Panc1 (cell line): ENCODE data around the gene NBEAL2. TPM values are rescaled to one million over a fixed set of nuclear protein-coding genes. Genes with fewer than 3 reads are reported as not detected.
"Not testable (repeated sequence)": the region's sequence is repeated elsewhere in the genome, so short reads cannot be mapped to it uniquely, and the experiment has no call there.

Experiments
- ATAC-seq: fragments of 200-7000 bp; cut with Tn5 transposase; 2 replicates; pipeline ENCODE4 v1.9.1; 2020; ENCODE audit warnings: mild to moderate bottlenecking, moderate library complexity
- BruUV-seq: library from RNA; stranded (reverse); fragments of 400-500 nt; replicated peaks from 2 replicates; lab custom pipeline; 2021; lab: Mats Ljungman, UMichigan
- CTCF ChIA-PET: fragments of 300-600 bp; sonication (Branson Sonifier 250); formaldehyde crosslinking; loops from one replicate; lab custom pipeline; 2022; ENCODE audit warnings: antibody characterized with exemption; lab: Charles Lee
- POLR2A ChIA-PET: fragments of 300-600 bp; sonication (Branson Sonifier 250); formaldehyde crosslinking; loops from one replicate; lab custom pipeline; 2022; ENCODE audit warnings: antibody characterized with exemption; lab: Charles Lee
- DNase-seq: peaks from one replicate; pipeline ENCODE4 v3.0.0-alpha.2; 2010; ENCODE audit warnings: low read depth, low spot score
- H3K27ac ChIP-seq: 2 replicates; pipeline ENCODE4 v1.5.1; 2011; ENCODE audit warnings: mild to moderate bottlenecking, low read length, inconsistent platforms
- H3K27me3 ChIP-seq: fragments of 200-500 bp; sonication (Bioruptor generic); 2 replicates; pipeline ENCODE4 v1.6.0; 2014; ENCODE audit warnings: low read length, inconsistent platforms; ENCODE audit not compliant: control insufficient read depth, insufficient read depth
- H3K36me3 ChIP-seq: fragments of 200-500 bp; sonication (Bioruptor generic); 2 replicates; pipeline ENCODE4 v1.5.1; 2014; ENCODE audit warnings: inconsistent platforms, mild to moderate bottlenecking, low read length, moderate library complexity; ENCODE audit not compliant: control insufficient read depth, insufficient read depth
- H3K4me1 ChIP-seq: 2 replicates; pipeline ENCODE4 v1.5.1; 2011; ENCODE audit warnings: inconsistent platforms, mild to moderate bottlenecking, low read length, moderate library complexity; ENCODE audit not compliant: control insufficient read depth, insufficient read depth
- H3K4me3 ChIP-seq, 2 experiments: 2 replicates each; pipeline ENCODE4 v1.5.1; 2011 to 2012; ENCODE audit warnings: low read depth in 2 of 2, low read length in 2 of 2, mild to moderate bottlenecking in 2 of 2, inconsistent platforms in 1 of 2, moderate library complexity in 1 of 2
- H3K9me3 ChIP-seq: fragments of 200-500 bp; sonication (Bioruptor generic); 2 replicates; pipeline ENCODE4 v1.5.1; 2014; ENCODE audit warnings: low read depth, mild to moderate bottlenecking, inconsistent platforms, low read length, moderate library complexity; ENCODE audit not compliant: control insufficient read depth, insufficient read depth
- POLR2AphosphoS5 ChIP-seq: IDR thresholded peaks from 2 replicates; pipeline ENCODE4 v1.6.1; 2012; ENCODE audit warnings: mild to moderate bottlenecking, low read depth, low read length, moderate library complexity
- TCF7L2 ChIP-seq: IDR thresholded peaks from 2 replicates; pipeline ENCODE4 v1.6.1; 2011; ENCODE audit warnings: mild to moderate bottlenecking, low read depth, low read length, inconsistent platforms
- in situ Hi-C: cut with HindIII; loops from 2 replicates; pipeline ENCODE4 v1.10.0; 2016; ENCODE audit warnings: low sequenced_read_pairs, low pct_unique_long_range_greater_than_20kb
- intact Hi-C: fragments of 100-400 bp; cut with micrococcal nuclease; formaldehyde crosslinking; loops from one replicate; pipeline ENCODE4 v1.10.0; 2022; ENCODE audit not compliant: unreplicated experiment
- total RNA-seq: library from RNA; stranded (reverse); gene quantifications from one replicate; pipeline ENCODE4 v1.2.1, GENCODE V29; 2021; ENCODE audit not compliant: unreplicated experiment
- TF ChIP-seq, protein P1 (sequence below), 2 experiments: IDR thresholded peaks; 2 replicates each; pipeline ENCODE4 v1.6.1; 2011 to 2012; ENCODE audit warnings: low read depth in 2 of 2, control low read depth in 1 of 2, low read length in 1 of 2, mild to moderate bottlenecking in 1 of 2, moderate library complexity in 1 of 2; ENCODE audit not compliant: insufficient read depth in 1 of 2
- TF ChIP-seq, protein P2 (sequence below): fragments of 450-650 bp; IDR thresholded peaks from 2 replicates; pipeline ENCODE4 v1.5.1; 2017; ENCODE audit warnings: mild to moderate bottlenecking

Gene NBEAL2
- total RNA-seq, 1 experiment from 2014 or later: 38.8 TPM

DNA sequence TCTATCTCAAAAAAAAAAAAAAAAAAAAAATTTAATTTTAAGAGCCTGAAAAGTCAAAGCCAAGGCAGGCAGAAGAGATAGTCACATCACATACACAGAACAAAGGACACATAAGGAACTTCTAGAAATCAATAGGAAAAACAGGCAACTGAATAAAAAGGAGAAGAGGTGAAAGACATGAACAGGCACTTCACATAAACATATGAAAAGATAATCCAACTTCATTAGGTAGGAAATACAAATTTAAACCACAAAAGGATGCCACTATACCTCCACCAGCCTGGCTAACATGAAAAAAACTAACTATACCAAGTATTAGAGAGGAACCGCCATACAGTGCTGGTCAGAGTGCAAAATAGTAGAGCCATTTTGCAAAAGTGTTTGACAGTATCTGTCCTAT lies 17.0 kb upstream of the NBEAL2 start:
- Histone ChIP-seq H3K9me3 (no peaks in the 10 kb centered on the region), H3K4me1 (peaks cover 6% of the 10 kb centered on the region), H3K36me3 (no peaks in the 10 kb centered on the region), H3K27ac (no peak overlapping the region), H3K27me3 (no peaks in the 10 kb centered on the region), H3K4me3 (no peak overlapping the region)
- DNase-seq: no peak
- BruUV-seq: no TSS peak
- intact Hi-C loops (no loop called here), in situ Hi-C loops (no loop called here)
- ChIA-PET CTCF (no interaction called here), POLR2A (no interaction called here)
- TF ChIP-seq, protein P1, sequence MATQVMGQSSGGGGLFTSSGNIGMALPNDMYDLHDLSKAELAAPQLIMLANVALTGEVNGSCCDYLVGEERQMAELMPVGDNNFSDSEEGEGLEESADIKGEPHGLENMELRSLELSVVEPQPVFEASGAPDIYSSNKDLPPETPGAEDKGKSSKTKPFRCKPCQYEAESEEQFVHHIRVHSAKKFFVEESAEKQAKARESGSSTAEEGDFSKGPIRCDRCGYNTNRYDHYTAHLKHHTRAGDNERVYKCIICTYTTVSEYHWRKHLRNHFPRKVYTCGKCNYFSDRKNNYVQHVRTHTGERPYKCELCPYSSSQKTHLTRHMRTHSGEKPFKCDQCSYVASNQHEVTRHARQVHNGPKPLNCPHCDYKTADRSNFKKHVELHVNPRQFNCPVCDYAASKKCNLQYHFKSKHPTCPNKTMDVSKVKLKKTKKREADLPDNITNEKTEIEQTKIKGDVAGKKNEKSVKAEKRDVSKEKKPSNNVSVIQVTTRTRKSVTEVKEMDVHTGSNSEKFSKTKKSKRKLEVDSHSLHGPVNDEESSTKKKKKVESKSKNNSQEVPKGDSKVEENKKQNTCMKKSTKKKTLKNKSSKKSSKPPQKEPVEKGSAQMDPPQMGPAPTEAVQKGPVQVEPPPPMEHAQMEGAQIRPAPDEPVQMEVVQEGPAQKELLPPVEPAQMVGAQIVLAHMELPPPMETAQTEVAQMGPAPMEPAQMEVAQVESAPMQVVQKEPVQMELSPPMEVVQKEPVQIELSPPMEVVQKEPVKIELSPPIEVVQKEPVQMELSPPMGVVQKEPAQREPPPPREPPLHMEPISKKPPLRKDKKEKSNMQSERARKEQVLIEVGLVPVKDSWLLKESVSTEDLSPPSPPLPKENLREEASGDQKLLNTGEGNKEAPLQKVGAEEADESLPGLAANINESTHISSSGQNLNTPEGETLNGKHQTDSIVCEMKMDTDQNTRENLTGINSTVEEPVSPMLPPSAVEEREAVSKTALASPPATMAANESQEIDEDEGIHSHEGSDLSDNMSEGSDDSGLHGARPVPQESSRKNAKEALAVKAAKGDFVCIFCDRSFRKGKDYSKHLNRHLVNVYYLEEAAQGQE (IDR thresholded peaks at IDR 0.05; ENCODE audit: insufficient read depth in 1 of 2, low read depth in 2 of 2, low read length in 1 of 2): no peak
- TF ChIP-seq, protein P2, sequence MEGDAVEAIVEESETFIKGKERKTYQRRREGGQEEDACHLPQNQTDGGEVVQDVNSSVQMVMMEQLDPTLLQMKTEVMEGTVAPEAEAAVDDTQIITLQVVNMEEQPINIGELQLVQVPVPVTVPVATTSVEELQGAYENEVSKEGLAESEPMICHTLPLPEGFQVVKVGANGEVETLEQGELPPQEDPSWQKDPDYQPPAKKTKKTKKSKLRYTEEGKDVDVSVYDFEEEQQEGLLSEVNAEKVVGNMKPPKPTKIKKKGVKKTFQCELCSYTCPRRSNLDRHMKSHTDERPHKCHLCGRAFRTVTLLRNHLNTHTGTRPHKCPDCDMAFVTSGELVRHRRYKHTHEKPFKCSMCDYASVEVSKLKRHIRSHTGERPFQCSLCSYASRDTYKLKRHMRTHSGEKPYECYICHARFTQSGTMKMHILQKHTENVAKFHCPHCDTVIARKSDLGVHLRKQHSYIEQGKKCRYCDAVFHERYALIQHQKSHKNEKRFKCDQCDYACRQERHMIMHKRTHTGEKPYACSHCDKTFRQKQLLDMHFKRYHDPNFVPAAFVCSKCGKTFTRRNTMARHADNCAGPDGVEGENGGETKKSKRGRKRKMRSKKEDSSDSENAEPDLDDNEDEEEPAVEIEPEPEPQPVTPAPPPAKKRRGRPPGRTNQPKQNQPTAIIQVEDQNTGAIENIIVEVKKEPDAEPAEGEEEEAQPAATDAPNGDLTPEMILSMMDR: no peak
- ATAC-seq: no peak

DNA sequence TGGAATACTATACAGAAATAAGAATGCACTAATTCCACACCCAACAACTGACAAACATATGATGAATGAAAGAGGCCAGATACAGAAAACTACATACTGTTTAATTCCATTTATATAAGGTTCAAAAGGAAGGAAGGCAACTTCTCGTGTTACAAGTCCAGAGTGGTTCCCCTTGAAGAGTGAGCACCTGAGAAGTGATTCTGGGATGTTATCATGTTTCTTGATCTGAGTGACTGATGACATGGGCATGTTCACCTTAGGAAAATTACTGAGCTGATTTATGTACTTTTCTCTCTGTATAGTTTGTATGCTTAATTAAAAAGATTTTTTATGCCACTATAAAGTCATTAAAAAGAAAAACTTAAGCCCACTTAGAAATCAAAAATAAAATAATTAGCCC lies 16.5 kb upstream of the NBEAL2 start:
- no peak overlapping the region for H3K4me3 ChIP-seq
- H3K27ac ChIP-seq: no peak overlapping the region
- in situ Hi-C loops: no loop called here
- CTCF ChIA-PET: no interaction called here
- DNase-seq (no peak), ATAC-seq (no peak)
- no peak for TF ChIP-seq POLR2AphosphoS5
- no peak for TF ChIP-seq TCF7L2
- H3K36me3 ChIP-seq: no peaks in the 10 kb centered on the region
- peaks cover 8% of the 10 kb centered on the region for H3K4me1 ChIP-seq
- H3K27me3 ChIP-seq: no peaks in the 10 kb centered on the region
- intact Hi-C loops: no loop called here
- BruUV-seq: no TSS peak
- H3K9me3 ChIP-seq: no peaks in the 10 kb centered on the region
- POLR2A ChIA-PET: no interaction called here

DNA sequence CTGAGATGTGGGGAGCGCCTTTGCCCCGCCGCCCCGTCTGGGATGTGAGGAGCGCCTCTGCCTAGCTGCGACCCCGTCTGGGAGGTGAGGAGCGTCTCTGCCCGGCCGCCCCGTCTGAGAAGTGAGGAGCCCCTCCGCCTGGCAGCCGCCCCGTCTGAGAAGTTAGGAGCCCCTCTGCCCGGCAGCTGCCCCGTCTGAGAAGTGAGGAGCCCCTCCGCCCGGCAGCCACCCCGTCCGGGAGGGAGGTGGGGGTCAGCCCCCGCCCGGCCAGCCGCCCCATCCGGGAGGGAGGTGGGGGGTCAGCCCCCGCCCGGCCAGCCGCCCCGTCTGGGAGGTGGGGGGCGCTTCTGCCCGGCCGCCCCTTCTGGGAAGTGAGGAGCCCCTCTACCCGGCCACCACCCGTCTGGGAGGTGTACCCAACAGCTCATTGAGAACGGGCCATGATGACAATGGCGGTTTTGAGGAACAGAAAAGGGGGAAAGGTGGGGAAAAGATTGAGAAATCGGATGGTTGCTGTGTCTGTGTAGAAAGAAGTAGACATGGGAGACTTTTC lies 15.4 kb upstream of the NBEAL2 start:
- H3K27me3 ChIP-seq, in situ Hi-C loops, H3K36me3 ChIP-seq, intact Hi-C loops, H3K4me3 ChIP-seq, POLR2A ChIA-PET, DNase-seq, H3K4me1 ChIP-seq, ATAC-seq, H3K9me3 ChIP-seq, H3K27ac ChIP-seq, CTCF ChIA-PET: not testable (repeated sequence)
- TSS peak; percentile 28 for BruUV-seq
